Measurements from ENCODE around the gene TMEM51. TPM values are rescaled to one million over a fixed set of nuclear protein-coding genes. Genes with fewer than 3 reads are reported as not detected.

The TMEM51 gene
- total RNA-seq, 2 donors from 2014 or later: 12.1 TPM

DNA sequence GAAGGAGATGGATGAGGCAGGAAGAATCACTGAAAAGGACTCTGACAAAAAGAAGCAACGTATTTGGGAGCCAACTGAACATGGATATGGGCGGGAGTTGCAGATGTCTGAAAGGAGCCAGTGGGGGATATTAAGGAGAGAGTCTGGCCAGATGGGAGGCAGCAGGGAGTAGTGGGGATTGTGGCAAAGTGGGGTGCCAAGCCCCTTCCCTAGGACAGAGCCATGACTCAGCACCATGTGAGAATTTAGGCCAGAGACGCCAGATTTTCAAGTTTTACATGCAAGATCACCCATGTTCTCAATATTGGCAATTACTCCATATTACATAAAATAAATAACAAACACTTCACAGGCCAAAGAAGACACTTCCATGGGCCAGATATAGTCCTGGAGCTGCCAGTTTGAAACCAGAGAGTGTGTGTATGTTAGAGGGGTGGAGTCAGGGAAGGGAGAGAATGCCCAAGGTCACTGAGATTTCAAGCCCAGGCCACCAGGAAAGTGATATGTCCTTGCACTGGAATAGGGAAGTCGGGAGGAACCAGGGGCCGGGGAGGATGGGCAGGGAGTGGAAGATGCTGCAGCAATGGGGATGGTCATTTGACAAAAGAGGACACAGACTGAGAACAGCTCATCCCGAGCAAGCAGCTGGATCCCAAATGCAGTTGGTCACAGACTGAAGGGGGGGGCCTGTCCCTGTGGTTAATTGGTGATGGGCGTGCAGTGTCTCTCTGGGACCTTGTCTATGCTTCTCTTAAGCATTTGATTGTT lies 23.5 kb downstream of the TMEM51 start:
- Histone ChIP-seq H3K4me3 (ENCODE audit: low read length) (no peak overlapping the region), H3K4me1 (ENCODE audit: control insufficient read depth, insufficient read depth, low read length) (peaks cover 10% of the 10 kb centered on the region), H3K27ac (ENCODE audit: low read depth, low read length) (no peak overlapping the region), H3K27me3 (ENCODE audit: control insufficient read depth, insufficient read depth, low read length, poor library complexity, severe bottlenecking) (no peaks in the 10 kb centered on the region), H3K9me3 (ENCODE audit: control insufficient read depth, low read length) (no peaks in the 10 kb centered on the region), H3K9ac (ENCODE audit: extremely low read depth, low read length, poor library complexity, severe bottlenecking) (no peak overlapping the region), H3K36me3 (ENCODE audit: control insufficient read depth, insufficient read depth, low read length) (no peaks in the 10 kb centered on the region)
- H3K4me3 Mint-ChIP-seq: no peak overlapping the region
- H3K27me3 Mint-ChIP-seq (ENCODE audit: insufficient read depth): no peaks in the 10 kb centered on the region
- WGBS, 2 experiments (ENCODE audit: insufficient coverage in 1 of 2, insufficient read length in 1 of 2): 80 to 82% methylated on average over 5 to 7 of the region's 7 CpGs
- H3K9me3 Mint-ChIP-seq: no peaks in the 10 kb centered on the region
- no peak for DNase-seq
- no peak overlapping the region for H3K27ac Mint-ChIP-seq
- H3K36me3 Mint-ChIP-seq (ENCODE audit: low read depth): no peaks in the 10 kb centered on the region
- TF ChIP-seq, protein P1, sequence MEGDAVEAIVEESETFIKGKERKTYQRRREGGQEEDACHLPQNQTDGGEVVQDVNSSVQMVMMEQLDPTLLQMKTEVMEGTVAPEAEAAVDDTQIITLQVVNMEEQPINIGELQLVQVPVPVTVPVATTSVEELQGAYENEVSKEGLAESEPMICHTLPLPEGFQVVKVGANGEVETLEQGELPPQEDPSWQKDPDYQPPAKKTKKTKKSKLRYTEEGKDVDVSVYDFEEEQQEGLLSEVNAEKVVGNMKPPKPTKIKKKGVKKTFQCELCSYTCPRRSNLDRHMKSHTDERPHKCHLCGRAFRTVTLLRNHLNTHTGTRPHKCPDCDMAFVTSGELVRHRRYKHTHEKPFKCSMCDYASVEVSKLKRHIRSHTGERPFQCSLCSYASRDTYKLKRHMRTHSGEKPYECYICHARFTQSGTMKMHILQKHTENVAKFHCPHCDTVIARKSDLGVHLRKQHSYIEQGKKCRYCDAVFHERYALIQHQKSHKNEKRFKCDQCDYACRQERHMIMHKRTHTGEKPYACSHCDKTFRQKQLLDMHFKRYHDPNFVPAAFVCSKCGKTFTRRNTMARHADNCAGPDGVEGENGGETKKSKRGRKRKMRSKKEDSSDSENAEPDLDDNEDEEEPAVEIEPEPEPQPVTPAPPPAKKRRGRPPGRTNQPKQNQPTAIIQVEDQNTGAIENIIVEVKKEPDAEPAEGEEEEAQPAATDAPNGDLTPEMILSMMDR (conservative IDR thresholded peaks at IDR 0.05): no peak
- peaks cover 15% of the 10 kb centered on the region for H3K4me1 Mint-ChIP-seq

DNA sequence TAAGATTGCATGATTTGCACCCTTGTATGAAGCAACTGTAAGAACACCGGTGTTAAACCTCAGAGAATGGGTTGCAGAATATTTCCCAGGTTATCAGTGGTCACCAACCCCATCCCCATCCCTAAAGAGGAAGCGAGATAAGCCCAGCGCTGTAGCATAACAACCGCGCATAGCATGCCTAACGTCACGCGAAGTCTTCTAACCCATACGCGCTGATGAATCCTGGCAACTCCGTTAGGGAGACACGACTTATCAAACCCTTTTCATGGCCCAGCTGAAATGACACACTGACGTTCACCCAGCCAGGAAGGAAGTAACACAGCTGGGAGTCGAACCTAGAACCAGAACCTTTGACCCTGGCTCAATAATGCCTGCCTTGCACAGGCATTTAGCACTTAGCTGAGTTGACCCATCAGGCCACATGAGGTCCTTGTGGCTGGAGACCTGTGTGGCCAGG lies 24.2 kb downstream of the TMEM51 start:
- Histone ChIP-seq H3K4me1 (ENCODE audit: control insufficient read depth, insufficient read depth, low read length) (peaks cover 10% of the 10 kb centered on the region), H3K9me3 (ENCODE audit: control insufficient read depth, low read length) (no peaks in the 10 kb centered on the region), H3K9ac (ENCODE audit: extremely low read depth, low read length, poor library complexity, severe bottlenecking) (no peak overlapping the region), H3K4me3 (ENCODE audit: low read length) (no peak overlapping the region), H3K27me3 (ENCODE audit: control insufficient read depth, insufficient read depth, low read length, poor library complexity, severe bottlenecking) (no peaks in the 10 kb centered on the region), H3K27ac (ENCODE audit: low read depth, low read length) (no peak overlapping the region), H3K36me3 (ENCODE audit: control insufficient read depth, insufficient read depth, low read length) (no peaks in the 10 kb centered on the region)
- no peak for DNase-seq
- Mint-ChIP-seq H3K27me3 (ENCODE audit: insufficient read depth) (no peaks in the 10 kb centered on the region), H3K4me3 (no peak overlapping the region), H3K36me3 (ENCODE audit: low read depth) (no peaks in the 10 kb centered on the region), H3K9me3 (no peaks in the 10 kb centered on the region), H3K4me1 (peaks cover 15% of the 10 kb centered on the region), H3K27ac (no peak overlapping the region)
- 90 to 92% methylated on average over 14 of the region's 14 CpGs for WGBS, 2 experiments (ENCODE audit: insufficient coverage in 1 of 2, insufficient read length in 1 of 2)
- TF ChIP-seq, protein P1 (conservative IDR thresholded peaks at IDR 0.05): no peak

DNA sequence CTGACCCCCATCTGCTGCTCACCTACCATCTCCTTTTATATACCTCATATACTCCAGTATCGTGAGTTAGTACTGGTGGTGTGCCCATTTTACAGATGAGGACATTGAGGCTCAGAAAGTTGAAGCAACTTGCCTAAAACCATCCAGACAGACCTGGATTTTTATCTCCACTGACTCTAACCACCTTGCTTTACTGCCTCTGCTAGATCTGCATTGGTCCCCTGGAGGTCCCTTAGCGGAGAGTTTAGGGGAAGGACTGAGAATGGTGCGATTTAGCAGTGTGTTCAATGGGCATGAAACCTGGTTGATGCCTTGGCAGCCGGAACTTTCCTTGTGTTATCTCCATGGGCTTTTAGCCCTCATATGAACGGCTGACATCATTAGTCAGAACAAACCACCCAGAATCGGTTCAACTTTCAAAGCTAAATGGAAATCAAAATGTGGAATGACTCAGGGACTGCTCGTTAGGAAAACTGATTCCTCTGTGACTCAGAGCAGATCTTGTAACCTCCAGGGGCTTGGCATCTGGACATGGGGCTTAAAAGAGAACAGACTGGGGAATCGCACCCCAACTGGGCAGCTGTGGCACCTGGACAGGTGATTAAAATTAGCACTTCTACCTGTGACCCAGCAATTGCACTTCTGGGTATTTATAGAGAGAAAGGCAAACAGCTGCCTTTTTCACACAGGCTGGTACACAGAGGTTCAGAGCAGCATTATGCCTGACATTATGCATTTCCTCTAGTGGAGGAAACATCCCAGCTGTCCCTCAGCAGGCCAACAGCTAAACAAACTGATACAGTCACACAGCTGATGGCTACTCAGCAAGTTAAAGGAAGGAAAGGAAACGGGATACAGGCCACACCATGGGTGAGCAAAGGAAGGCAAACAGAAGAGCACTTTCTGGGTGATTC lies 25.3 kb downstream of the TMEM51 start:
- H3K9ac ChIP-seq (ENCODE audit: extremely low read depth, low read length, poor library complexity, severe bottlenecking): no peak overlapping the region

More for the DNA sequence above, 25.3 kb downstream of the TMEM51 start:
- Histone ChIP-seq H3K27ac (ENCODE audit: low read depth, low read length) (no peak overlapping the region), H3K9me3 (ENCODE audit: control insufficient read depth, low read length) (no peaks in the 10 kb centered on the region), H3K4me1 (ENCODE audit: control insufficient read depth, insufficient read depth, low read length) (peaks cover 10% of the 10 kb centered on the region), H3K36me3 (ENCODE audit: control insufficient read depth, insufficient read depth, low read length) (no peaks in the 10 kb centered on the region), H3K27me3 (ENCODE audit: control insufficient read depth, insufficient read depth, low read length, poor library complexity, severe bottlenecking) (no peaks in the 10 kb centered on the region), H3K4me3 (ENCODE audit: low read length) (no peak overlapping the region)
- Mint-ChIP-seq H3K27ac (no peak overlapping the region), H3K9me3 (no peaks in the 10 kb centered on the region), H3K27me3 (ENCODE audit: insufficient read depth) (no peaks in the 10 kb centered on the region), H3K36me3 (ENCODE audit: low read depth) (no peaks in the 10 kb centered on the region), H3K4me3 (no peak overlapping the region), H3K4me1 (peaks cover 13% of the 10 kb centered on the region)
- WGBS, 2 experiments (ENCODE audit: insufficient coverage in 1 of 2, insufficient read length in 1 of 2): 82% methylated on average over 6 to 9 of the region's 9 CpGs
- DNase-seq: no peak
- TF ChIP-seq, protein P1 (conservative IDR thresholded peaks at IDR 0.05): no peak
